AG04449 (cell line): ENCODE results near the gene SECISBP2L.
A peak's percentile ranks its signal among the peaks of the same experiment; 100 is the strongest.

Experiments
- CTCF ChIA-PET: fragments of 350-600 bp; formaldehyde crosslinking; extraction: SDS; loops from one replicate; lab custom pipeline; 2021; ENCODE audit warnings: antibody characterized with exemption; lab: Yijun Ruan, JAX
- POLR2A ChIA-PET: fragments of 400-600, 350-600 bp; formaldehyde crosslinking; extraction: SDS; loops from one replicate; lab custom pipeline; 2020; ENCODE audit warnings: antibody characterized with exemption, inconsistent platforms; lab: Yijun Ruan, JAX
- DNase-seq: peaks from one replicate; pipeline ENCODE4 v3.0.0-alpha.2; 2010; ENCODE audit warnings: low read depth, low spot score
- H3K4me3 ChIP-seq: 2 replicates; pipeline ENCODE4 v1.5.1; 2011; ENCODE audit warnings: low read depth, mild to moderate bottlenecking, control low read depth, low read length
- CTCF ChIP-seq: IDR thresholded peaks from one replicate; pipeline ENCODE4 v1.5.1; 2011; ENCODE audit warnings: mild to moderate bottlenecking, moderate library complexity, low read length, control low read depth, inconsistent platforms; ENCODE audit not compliant: insufficient read depth; ENCODE audit errors: missing control alignments

Gene SECISBP2L

GRCh38 chr15:49044766-49045606 lies 1.3 kb downstream of the SECISBP2L start:
- no peak for DNase-seq
- no peak for TF ChIP-seq CTCF
- CTCF ChIA-PET, result interaction anchor here (1.0 to 3.1 kb wide), 4 partner anchors 11 to 183 kb away, joined by 3 to 10 read pairs (median 4); no protein-coding TSS in a partner anchor
- peak overlapping the region; percentile 83 for H3K4me3 ChIP-seq
- POLR2A ChIA-PET, result no interaction called here

- peak overlapping the region; percentile 83 for H3K4me3 ChIP-seq
- no peak for DNase-seq
- TF ChIP-seq CTCF, result no peak
- ChIA-PET CTCF (interaction anchor here (1.1 kb wide), 1 partner anchor 50 kb away, joined by 3 read pairs; no protein-coding TSS in a partner anchor), POLR2A (no interaction called here)
These were observed 2.2 kb downstream of the SECISBP2L start for GRCh38 chr15:49044002-49044401.

- DNase-seq, result no peak
- ChIA-PET CTCF (interaction anchor here (1.4 kb wide), 1 partner anchor 67 kb away, joined by 3 read pairs; no protein-coding TSS in a partner anchor), POLR2A (no interaction called here)
- no peak for TF ChIP-seq CTCF
- no peak overlapping the region for H3K4me3 ChIP-seq
These were observed 4.1 kb downstream of the SECISBP2L start for GRCh38 chr15:49042165-49042564.

GRCh38 chr15:49041426-49041825 lies 4.8 kb downstream of the SECISBP2L start:
- DNase-seq, result no peak
- ChIA-PET CTCF (interaction anchor here (1.4 kb wide), 1 partner anchor 66 kb away, joined by 3 read pairs; no protein-coding TSS in a partner anchor), POLR2A (no interaction called here)
- H3K4me3 ChIP-seq, result no peak overlapping the region
- no peak for TF ChIP-seq CTCF

GRCh38 chr15:49040151-49040550 lies 6.1 kb downstream of the SECISBP2L start:
- CTCF ChIA-PET, result interaction anchor here (0.9 to 1.1 kb wide), 3 partner anchors 106 to 205 kb away, joined by 3 read pairs; no protein-coding TSS in a partner anchor
- TF ChIP-seq CTCF, result no peak
- POLR2A ChIA-PET, result interaction anchor here (0.7 kb wide), 1 partner anchor 175 kb away, joined by 5 read pairs; no protein-coding TSS in a partner anchor
- H3K4me3 ChIP-seq, result no peak overlapping the region
- DNase-seq, result no peak

GRCh38 chr15:49038382-49038781 lies 7.9 kb downstream of the SECISBP2L start:
- ChIA-PET CTCF (interaction anchor here (0.6 to 1.6 kb wide), 3 partner anchors 9 to 108 kb away, joined by 3 to 4 read pairs (median 4); no protein-coding TSS in a partner anchor), POLR2A (interaction anchor here (0.7 kb wide), 1 partner anchor 8 kb away, joined by 3 read pairs; the partner anchor contains the start of gene SECISBP2L)
- DNase-seq, result no peak
- H3K4me3 ChIP-seq, result no peak overlapping the region
- TF ChIP-seq CTCF, result no peak
